Testis (tissue), 2 donors: ENCODE results near the gene CHRNA5.

Experiments
- POLR2A ChIP-seq: fragments of 450-650 bp; IDR thresholded peaks from one replicate; pipeline ENCODE4 v1.6.1; 2017; ENCODE audit warnings: antibody characterized with exemption, mild to moderate bottlenecking, moderate library complexity
- TF ChIP-seq, protein P1 (sequence below), 3 experiments: fragments of 450-650 bp in 2 of 3; fragments of 200-600 bp in 1 of 3; sonication (generic) in 1 of 3; IDR thresholded peaks; one replicate each; pipeline ENCODE4 v1.5.1; 2016 to 2019; ENCODE audit warnings: antibody characterized with exemption in 3 of 3, mild to moderate bottlenecking in 2 of 3, moderate library complexity in 1 of 3

DNA sequence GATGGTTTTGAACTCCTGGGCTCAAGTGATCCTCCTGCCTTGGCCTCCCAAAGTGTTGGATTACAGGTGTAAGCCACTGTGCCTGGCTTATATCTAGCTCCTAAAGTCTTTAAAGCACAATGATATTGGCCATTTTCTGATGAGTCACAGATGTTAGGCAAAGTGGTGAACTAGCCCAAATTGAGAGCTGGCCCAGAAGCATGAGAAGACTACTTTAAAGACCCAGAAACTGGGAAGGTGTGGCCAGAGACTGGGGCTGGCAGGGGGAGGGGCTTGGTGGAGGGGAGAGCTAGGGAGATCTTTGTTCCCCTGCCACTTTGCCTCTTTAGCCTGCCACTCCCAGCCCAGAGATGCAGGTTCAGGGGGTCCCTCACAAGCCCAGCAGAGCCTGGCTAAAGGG, 33.9 kb downstream of the CHRNA5 start:
- TF ChIP-seq, protein P1, sequence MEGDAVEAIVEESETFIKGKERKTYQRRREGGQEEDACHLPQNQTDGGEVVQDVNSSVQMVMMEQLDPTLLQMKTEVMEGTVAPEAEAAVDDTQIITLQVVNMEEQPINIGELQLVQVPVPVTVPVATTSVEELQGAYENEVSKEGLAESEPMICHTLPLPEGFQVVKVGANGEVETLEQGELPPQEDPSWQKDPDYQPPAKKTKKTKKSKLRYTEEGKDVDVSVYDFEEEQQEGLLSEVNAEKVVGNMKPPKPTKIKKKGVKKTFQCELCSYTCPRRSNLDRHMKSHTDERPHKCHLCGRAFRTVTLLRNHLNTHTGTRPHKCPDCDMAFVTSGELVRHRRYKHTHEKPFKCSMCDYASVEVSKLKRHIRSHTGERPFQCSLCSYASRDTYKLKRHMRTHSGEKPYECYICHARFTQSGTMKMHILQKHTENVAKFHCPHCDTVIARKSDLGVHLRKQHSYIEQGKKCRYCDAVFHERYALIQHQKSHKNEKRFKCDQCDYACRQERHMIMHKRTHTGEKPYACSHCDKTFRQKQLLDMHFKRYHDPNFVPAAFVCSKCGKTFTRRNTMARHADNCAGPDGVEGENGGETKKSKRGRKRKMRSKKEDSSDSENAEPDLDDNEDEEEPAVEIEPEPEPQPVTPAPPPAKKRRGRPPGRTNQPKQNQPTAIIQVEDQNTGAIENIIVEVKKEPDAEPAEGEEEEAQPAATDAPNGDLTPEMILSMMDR (IDR thresholded peaks at IDR 0.05): no peak
- no peak for TF ChIP-seq POLR2A
